Nucleus accumbens (tissue), 56 donors: Measurements from ENCODE around the gene ZMYND11.
"Not testable (repeated sequence)": the region's sequence is repeated elsewhere in the genome, so short reads cannot be mapped to it uniquely, and the experiment has no call there.

ENCODE experiments used
- DNase-seq, 56 donors: peaks; one replicate each; lab custom pipeline; 2025; lab: John Stamatoyannopoulos, UW

Gene ZMYND11

GRCh38 chr10:132946-133898 lies 2.0 kb upstream of the ZMYND11 start:
- no peak for DNase-seq

- peak in 28 of 56 donors; percentile 17 to 66 (median 41) for DNase-seq
These were observed 766 bp upstream of the ZMYND11 start for GRCh38 chr10:134247-135131.

GRCh38 chr10:135601-136464 lies 578 bp downstream of the ZMYND11 start:
- DNase-seq, result peak in 41 of 56 donors; percentile 10 to 64 (median 43)

- no peak for DNase-seq
These were observed 1.2 kb downstream of the ZMYND11 start for GRCh38 chr10:136465-136762.

- no peak for DNase-seq
These were observed 1.8 kb downstream of the ZMYND11 start for GRCh38 chr10:137031-137430.

- DNase-seq, result no peak
These were observed 2.4 kb downstream of the ZMYND11 start for GRCh38 chr10:137606-138005.

- DNase-seq, result no peak
These were observed 7.1 kb downstream of the ZMYND11 start for GRCh38 chr10:142371-142770.

GRCh38 chr10:152915-153314 lies 17.7 kb downstream of the ZMYND11 start:
- no peak for DNase-seq

- no peak for DNase-seq
These were observed 19.1 kb downstream of the ZMYND11 start for GRCh38 chr10:154348-154747.

GRCh38 chr10:167383-167782 lies 32.1 kb downstream of the ZMYND11 start:
- DNase-seq, result no peak

GRCh38 chr10:173741-174140 lies 38.5 kb downstream of the ZMYND11 start:
- no peak for DNase-seq

- no peak for DNase-seq
These were observed 41.4 kb downstream of the ZMYND11 start for GRCh38 chr10:176677-177076.

- no peak for DNase-seq
These were observed 43.0 kb downstream of the ZMYND11 start for GRCh38 chr10:178208-178607.

- DNase-seq, result no peak
These were observed 43.5 kb downstream of the ZMYND11 start for GRCh38 chr10:178723-179122.

- DNase-seq, result no peak
These were observed 47.4 kb downstream of the ZMYND11 start for GRCh38 chr10:182441-183201.

- no peak for DNase-seq
These were observed 48.9 kb downstream of the ZMYND11 start for GRCh38 chr10:184174-184573.

- no peak for DNase-seq
These were observed 49.7 kb downstream of the ZMYND11 start for GRCh38 chr10:184911-185310.

GRCh38 chr10:185571-185970 lies 50.3 kb downstream of the ZMYND11 start:
- not testable (repeated sequence) for DNase-seq

GRCh38 chr10:186911-187310 lies 51.7 kb downstream of the ZMYND11 start:
- no peak for DNase-seq

GRCh38 chr10:188546-188945 lies 53.3 kb downstream of the ZMYND11 start:
- DNase-seq, result no peak
